H1 (cell line): ENCODE results near the gene CCDC40. TPM values are rescaled to one million over a fixed set of nuclear protein-coding genes. Genes with fewer than 3 reads are reported as not detected.

Experiments used
- CTCF ChIA-PET: fragments of 300-600 bp; sonication (Branson Sonifier 250); formaldehyde crosslinking; loops from one replicate; lab custom pipeline; 2021; ENCODE audit not compliant: partially characterized antibody; lab: Charles Lee
- POLR2A ChIA-PET: fragments of 300-600 bp; sonication (Branson Sonifier 250); formaldehyde crosslinking; loops from one replicate; lab custom pipeline; 2021; ENCODE audit warnings: inconsistent platforms; ENCODE audit not compliant: partially characterized antibody; lab: Charles Lee
- DNase-seq, 2 experiments: peaks; one replicate each; pipeline versions ENCODE4 v3.0.0 to v3.0.0-alpha.2; 2010 to 2022; ENCODE audit warnings: low spot score in 2 of 2, low read depth in 1 of 2, mixed read lengths in 1 of 2
- FAIRE-seq: peaks from 2 replicates; lab custom pipeline; 2011; peaks lifted over from hg19 to GRCh38; lab: Jason Lieb, UNC
- H2AFZ ChIP-seq: 2 replicates; pipeline ENCODE4 v1.8.1; 2012; ENCODE audit warnings: low read length, inconsistent platforms
- H2AK5ac ChIP-seq: 2 replicates; pipeline ENCODE4 v1.6.1; 2013; ENCODE audit warnings: low read depth, low read length
- H2BK120ac ChIP-seq: replicated peaks from 2 replicates; pipeline ENCODE3; 2013; ENCODE audit warnings: low read depth, low read length, inconsistent platforms
- H2BK12ac ChIP-seq: 2 replicates; pipeline ENCODE4 v1.6.1; 2013; ENCODE audit warnings: low read depth, low read length
- H2BK15ac ChIP-seq: 2 replicates; pipeline ENCODE4 v1.6.1; 2013; ENCODE audit warnings: low read length
- H2BK20ac ChIP-seq: 2 replicates; pipeline ENCODE4 v1.6.1; 2013; ENCODE audit warnings: low read length
- H2BK5ac ChIP-seq: 2 replicates; pipeline ENCODE4 v1.6.1; 2013; ENCODE audit warnings: low read depth, low read length
- H3K14ac ChIP-seq: 2 replicates; pipeline ENCODE4 v1.6.1; 2013; ENCODE audit warnings: inconsistent platforms; ENCODE audit not compliant: insufficient read length
- H3K18ac ChIP-seq: 2 replicates; pipeline ENCODE4 v1.6.1; 2013; ENCODE audit warnings: low read length; ENCODE audit errors: extremely low read depth
- H3K23ac ChIP-seq: 2 replicates; pipeline ENCODE4 v1.6.1; 2013; ENCODE audit warnings: inconsistent platforms; ENCODE audit not compliant: insufficient read length
- H3K23me2 ChIP-seq: 2 replicates; pipeline ENCODE4 v1.6.1; 2013; ENCODE audit warnings: low read depth, low read length
- H3K27ac ChIP-seq: 2 replicates; pipeline ENCODE4 v1.6.1; 2011; ENCODE audit warnings: low read depth, low read length, inconsistent platforms
- H3K27me3 ChIP-seq, 4 experiments: replicated peaks in 1 of 4; 1 replicate in 1 of 4; 2 replicates in 3 of 4; pipeline versions ENCODE4 v1.6.1 to v1.8.1; 2011 to 2013; ENCODE audit warnings: low read length in 3 of 4, mild to moderate bottlenecking in 3 of 4, inconsistent platforms in 2 of 4, mixed read lengths in 2 of 4, moderate library complexity in 1 of 4; ENCODE audit not compliant: control insufficient read depth in 3 of 4, insufficient read depth in 3 of 4; ENCODE audit errors: extremely low read depth in 1 of 4
- H3K36me3 ChIP-seq, 4 experiments: 2 replicates each; pipeline versions ENCODE4 v1.6.1 to v1.8.1; 2011 to 2013; ENCODE audit warnings: mild to moderate bottlenecking in 4 of 4, low read length in 3 of 4, moderate library complexity in 2 of 4, control low read depth in 1 of 4, inconsistent platforms in 1 of 4; ENCODE audit not compliant: insufficient read depth in 4 of 4, control insufficient read depth in 2 of 4
- H3K4ac ChIP-seq: replicated peaks from 2 replicates; pipeline ENCODE3; 2013; ENCODE audit warnings: low read length, low read depth, mixed read lengths, inconsistent platforms; ENCODE audit not compliant: insufficient read length
- H3K4me1 ChIP-seq, 4 experiments: replicated peaks in 1 of 4; 1 replicate in 1 of 4; 2 replicates in 3 of 4; pipeline versions ENCODE4 v1.6.1 to v1.8.1; 2011 to 2013; ENCODE audit warnings: low read length in 3 of 4, inconsistent platforms in 2 of 4, mixed read lengths in 1 of 4; ENCODE audit not compliant: insufficient read depth in 4 of 4, control insufficient read depth in 3 of 4
- H3K4me2 ChIP-seq, 2 experiments: 2 replicates each; pipeline versions ENCODE4 v1.6.1 to v1.8.1; 2011 to 2013; ENCODE audit warnings: low read depth in 2 of 2, low read length in 2 of 2, control low read depth in 1 of 2, inconsistent platforms in 1 of 2, mild to moderate bottlenecking in 1 of 2; ENCODE audit not compliant: insufficient read depth in 1 of 2
- H3K4me3 ChIP-seq, 4 experiments: fragments of 200-600, 300-600 bp in 1 of 4; sonication (generic), shearing (Covaris generic), sonication (Bioruptor Twin) in 1 of 4; 2 replicates each; pipeline versions ENCODE4 v1.5.1 to v1.8.1; 2011 to 2016; ENCODE audit warnings: low read length in 4 of 4, low read depth in 3 of 4, control low read depth in 2 of 4, inconsistent platforms in 2 of 4, mild to moderate bottlenecking in 2 of 4, mixed read lengths in 1 of 4, moderate library complexity in 1 of 4; ENCODE audit not compliant: insufficient read depth in 2 of 4; ENCODE audit errors: extremely low read depth in 1 of 4
- H3K56ac ChIP-seq: replicated peaks from 2 replicates; pipeline ENCODE3; 2013; ENCODE audit warnings: low read depth, mild to moderate bottlenecking, mixed read lengths, low read length, inconsistent platforms; ENCODE audit not compliant: insufficient read length
- H3K79me1 ChIP-seq: 2 replicates; pipeline ENCODE4 v1.6.1; 2013; ENCODE audit warnings: low read depth, low read length, control low read depth
- H3K79me2 ChIP-seq, 2 experiments: 2 replicates each; pipeline versions ENCODE4 v1.6.1 to v1.8.1; 2012 to 2013; ENCODE audit warnings: low read length in 2 of 2, mild to moderate bottlenecking in 2 of 2, inconsistent platforms in 1 of 2; ENCODE audit not compliant: insufficient read depth in 2 of 2, control insufficient read depth in 1 of 2
- H3K9ac ChIP-seq, 4 experiments: replicated peaks in 1 of 4; 1 replicate in 1 of 4; 2 replicates in 3 of 4; pipeline versions ENCODE4 v1.6.1 to v1.8.1; 2011 to 2013; ENCODE audit warnings: low read depth in 3 of 4, low read length in 3 of 4, control low read depth in 2 of 4, mild to moderate bottlenecking in 2 of 4, moderate library complexity in 2 of 4, inconsistent platforms in 1 of 4; ENCODE audit errors: extremely low read depth in 1 of 4
- H3K9me3 ChIP-seq, 2 experiments: 2 replicates each; pipeline versions ENCODE4 v1.6.1 to v1.8.1; 2012 to 2013; ENCODE audit warnings: mild to moderate bottlenecking in 2 of 2, moderate library complexity in 2 of 2, control low read depth in 1 of 2, inconsistent platforms in 1 of 2, low read depth in 1 of 2, low read length in 1 of 2, mixed read lengths in 1 of 2; ENCODE audit not compliant: insufficient read depth in 2 of 2
- H4K20me1 ChIP-seq, 2 experiments: replicated peaks in 1 of 2; 2 replicates each; pipeline versions ENCODE3 to v1.8.1; 2011 to 2013; ENCODE audit warnings: inconsistent platforms in 2 of 2, low read length in 2 of 2, mild to moderate bottlenecking in 1 of 2; ENCODE audit not compliant: insufficient read depth in 2 of 2, control insufficient read depth in 1 of 2
- H4K5ac ChIP-seq: 2 replicates; pipeline ENCODE4 v1.6.1; 2013; ENCODE audit warnings: low read length, low read depth, mixed read lengths, inconsistent platforms; ENCODE audit not compliant: insufficient read length
- H4K8ac ChIP-seq: 2 replicates; pipeline ENCODE4 v1.8.0; 2013; ENCODE audit warnings: mild to moderate bottlenecking, moderate library complexity, low read length, inconsistent platforms; ENCODE audit not compliant: insufficient read depth; ENCODE audit errors: extremely low read depth
- H4K91ac ChIP-seq: replicated peaks from 2 replicates; pipeline ENCODE3; 2013; ENCODE audit warnings: low read length, mixed read lengths, inconsistent platforms; ENCODE audit not compliant: insufficient read length
- CTBP2 ChIP-seq: IDR thresholded peaks from 2 replicates; pipeline ENCODE4 v1.7.0; 2011; ENCODE audit warnings: borderline replicate concordance, mild to moderate bottlenecking, moderate library complexity, mixed read lengths, low read length; ENCODE audit not compliant: insufficient read depth, insufficient read length
- WGBS, 2 experiments: shearing (Covaris generic) in 1 of 2; methylation state at CpG; one replicate each; pipeline versions ENCODE4 v1.1.6 to v1.1.7; 2013 to 2015; ENCODE audit warnings: low lambda C conversion rate in 2 of 2, mixed read lengths in 2 of 2, inconsistent platforms in 1 of 2, low coverage in 1 of 2, missing lambda C conversion rate in 1 of 2; ENCODE audit not compliant: insufficient replicate concordance in 2 of 2, insufficient coverage in 1 of 2, insufficient read length in 1 of 2; ENCODE audit errors: extremely low coverage in 1 of 2, missing lambda C conversion rate in 1 of 2; 5-methylcytosine and 5-hydroxymethylcytosine counted together
- polyA plus RNA-seq, 7 experiments: library from polyadenylated mRNA; depleted of rRNA in 3 of 7; stranded (reverse) in 5 of 7; unstranded in 2 of 7; fragments of >200 nt in 5 of 7; fragments of 200-250 nt in 2 of 7; gene quantifications; 1 replicate in 5 of 7; 2 replicates in 1 of 7; 4 replicates in 1 of 7; pipeline versions ENCODE4 v1.2.1 to v1.2.3, GENCODE V29; 2011 to 2013; ENCODE audit warnings: missing spikeins in 2 of 7, mixed read lengths in 2 of 7
- total RNA-seq: library from RNA; stranded (reverse); fragmentation: NEBNext Ultra II Directional; extraction: Animal tissue kit (Norgen Biotek cat#: 25700); gene quantifications from 2 replicates; pipeline ENCODE4 v1.2.1, GENCODE V29; 2021

CCDC40 gene
- total and polyA plus RNA-seq, 2 of the 8 experiments (the other 6 are each of a cell fraction or from before 2014, with no cell fraction given): 4.1 to 11.5 TPM

- FAIRE-seq (no peak), DNase-seq (no peak)
- H3K14ac ChIP-seq: no peak overlapping the region
- H2BK20ac ChIP-seq: no peak overlapping the region
- peaks cover 10 to 22% (median 18%) of the 10 kb centered on the region in 4 experiments for H3K4me1 ChIP-seq
- H3K23me2 ChIP-seq: no peaks in the 10 kb centered on the region
- ChIA-PET POLR2A (interaction anchor here (0.6 kb wide), 1 partner anchor 12 kb away, joined by 3 read pairs; no protein-coding TSS in a partner anchor), CTCF (interaction anchor here (0.7 to 4.6 kb wide), 3 partner anchors 9 to 156 kb away, joined by 3 to 53 read pairs (median 20); no protein-coding TSS in a partner anchor)
- WGBS, 2 experiments: 91% methylated on average over 12 of the region's 12 CpGs; no CpG with 5 or more reads in 1 of the 2 experiments
- TF ChIP-seq CTBP2: no peak
- H4K5ac ChIP-seq: no peak overlapping the region
- no peak overlapping the region for H2AFZ ChIP-seq
- no peak overlapping the region for H3K18ac ChIP-seq
- no peaks in the 10 kb centered on the region; a peak in 1 of 4 replicates for H3K9me3 ChIP-seq
- H3K9ac ChIP-seq: no peak overlapping the region
- H2BK120ac ChIP-seq: no peak overlapping the region
- no peak overlapping the region for H2BK12ac ChIP-seq
- peaks cover 2 to 8% of the 10 kb centered on the region in 2 experiments for H4K20me1 ChIP-seq
- H3K36me3 ChIP-seq: peaks cover 0 to 5% (median 1%) of the 10 kb centered on the region in 4 experiments; a peak in 2 of 8 replicates
- no peak overlapping the region for H3K27ac ChIP-seq
- H2BK5ac ChIP-seq: no peak overlapping the region
- peaks cover 2% of the 10 kb centered on the region; the same call in 1 of the 2 replicates for H3K79me1 ChIP-seq
- H2AK5ac ChIP-seq: no peak overlapping the region
- H4K91ac ChIP-seq: no peak overlapping the region
- no peak overlapping the region for H3K56ac ChIP-seq
- H2BK15ac ChIP-seq: no peak overlapping the region
- no peak overlapping the region for H3K23ac ChIP-seq
- H3K27me3 ChIP-seq: no peaks in the 10 kb centered on the region; a peak in 2 of 7 replicates
- H3K4ac ChIP-seq: no peak overlapping the region
- H3K79me2 ChIP-seq: peaks cover 0 to 1% of the 10 kb centered on the region in 2 experiments; a peak in 1 of 4 replicates
- H3K4me2 ChIP-seq: no peak overlapping the region
- no peak overlapping the region for H3K4me3 ChIP-seq
- H4K8ac ChIP-seq: no peak overlapping the region
Observed at GRCh38 chr17:79996291-79996690, 40.2 kb upstream of the CCDC40 start.
